NCI-H1436 treated with DMSO at 0.1 percent for 48 hours (cell line): ENCODE data around the gene AADACL4.

Source experiments
- DNase-seq: peaks from one replicate; lab custom pipeline; 2025; lab: John Stamatoyannopoulos, UW

Gene AADACL4

GRCh38 chr1:12643785-12644184 is at the start of gene AADACL4:
Gene AADACL4, plus strand, starts transcription at chr1:12644085. Its CDS starts 462 bp downstream, at chr1:12644547.
- no peak for DNase-seq

- DNase-seq: no peak
Measured at GRCh38 chr1:12594490-12594889, 49.4 kb upstream of the AADACL4 start.

- DNase-seq: no peak
Measured at GRCh38 chr1:12594966-12595756, 48.7 kb upstream of the AADACL4 start.

- no peak for DNase-seq
Measured at GRCh38 chr1:12595757-12596006, 48.2 kb upstream of the AADACL4 start.

GRCh38 chr1:12596007-12596821 is 47.7 kb upstream of the AADACL4 start:
- DNase-seq: no peak

- no peak for DNase-seq
Measured at GRCh38 chr1:12597792-12598191, 46.1 kb upstream of the AADACL4 start.

GRCh38 chr1:12598974-12599373 is 44.9 kb upstream of the AADACL4 start:
- no peak for DNase-seq

GRCh38 chr1:12599657-12600056 is 44.2 kb upstream of the AADACL4 start:
- DNase-seq: no peak

- DNase-seq: no peak
Measured at GRCh38 chr1:12600335-12600734, 43.5 kb upstream of the AADACL4 start.

- no peak for DNase-seq
Measured at GRCh38 chr1:12600880-12601633, 42.8 kb upstream of the AADACL4 start.

- DNase-seq: no peak
Measured at GRCh38 chr1:12601700-12602658, 41.9 kb upstream of the AADACL4 start.

GRCh38 chr1:12602659-12603024 is 41.2 kb upstream of the AADACL4 start:
- no peak for DNase-seq

- no peak for DNase-seq
Measured at GRCh38 chr1:12603224-12603623, 40.7 kb upstream of the AADACL4 start.

- DNase-seq: no peak
Measured at GRCh38 chr1:12604114-12604874, 39.6 kb upstream of the AADACL4 start.

- no peak for DNase-seq
Measured at GRCh38 chr1:12604986-12605385, 38.9 kb upstream of the AADACL4 start.

GRCh38 chr1:12607263-12607662 is 36.6 kb upstream of the AADACL4 start:
- no peak for DNase-seq

GRCh38 chr1:12608311-12608957 is 35.5 kb upstream of the AADACL4 start:
- no peak for DNase-seq

GRCh38 chr1:12609469-12610003 is 34.3 kb upstream of the AADACL4 start:
- no peak for DNase-seq

GRCh38 chr1:12610305-12610935 is 33.5 kb upstream of the AADACL4 start:
- no peak for DNase-seq

GRCh38 chr1:12610941-12611340 is 32.9 kb upstream of the AADACL4 start:
- DNase-seq: no peak
